Pancreas (tissue), 10 donors: ENCODE results near the gene SETBP1. TPM values are rescaled to one million over a fixed set of nuclear protein-coding genes. Genes with fewer than 3 reads are reported as not detected.

Experiments used
- ATAC-seq, 4 donors: fragments of 200-7000 bp; cut with Tn5 transposase; one replicate each; pipeline versions ENCODE4 v1.8.0 to v1.9.1; 2020; ENCODE audit warnings: mild to moderate bottlenecking in 4 of 4, moderate library complexity in 4 of 4
- DNase-seq, 6 donors: peaks; one replicate each; pipeline ENCODE4 v3.0.0-alpha.2; 2020
- FAIRE-seq: peaks from 2 replicates; lab custom pipeline; 2012; peaks lifted over from hg19 to GRCh38; lab: Jason Lieb, UNC
- H3K27ac ChIP-seq, 4 donors: fragments of 200-600 bp; sonication (generic); 1 replicate in 3 of 4; 2 replicates in 1 of 4; pipeline versions ENCODE4 v1.5.0 to v1.8.0; 2020
- H3K27me3 ChIP-seq, 4 donors: fragments of 200-600 bp; one replicate each; pipeline ENCODE4 v1.8.0; 2021
- H3K36me3 ChIP-seq, 3 donors: fragments of 200-600 bp; sonication (generic) in 1 of 3; one replicate each; pipeline versions ENCODE4 v1.5.0 to v1.8.0; 2020 to 2021
- H3K4me1 ChIP-seq, 3 donors: fragments of 200-600 bp; one replicate each; pipeline ENCODE4 v1.8.0; 2021
- H3K4me3 ChIP-seq, 4 donors: fragments of 200-600 bp; sonication (generic) in 2 of 4; one replicate each; pipeline versions ENCODE4 v1.5.0 to v1.8.0; 2020 to 2021
- H3K9me3 ChIP-seq, 4 donors: fragments of 200-600 bp; one replicate each; pipeline ENCODE4 v1.8.0; 2021
- WGBS, 2 donors: extraction: QIAGEN DNeasy Blood & Tissue Kit; methylation state at CpG; one replicate each; pipeline ENCODE4 v1.1.7; 2013; 5-methylcytosine and 5-hydroxymethylcytosine counted together
- intact Hi-C, 3 donors: fragments of 100-400 bp; cut with DNase I; formaldehyde crosslinking; loops; one replicate each; pipeline versions ENCODE4 v1.11.1 to v1.14.2; 2022
- microRNA-seq, 2 donors: library from miRNA; unstranded; fragments of <30 nt; microRNA quantifications; one replicate each; pipeline versions ENCODE4 to v1.1.0, GENCODE V29; 2019 to 2020
- polyA plus RNA-seq, 2 donors: library from polyadenylated mRNA; stranded (reverse); fragments of 200-250 nt; gene quantifications; one replicate each; pipeline ENCODE4 v1.2.3, GENCODE V29; 2013
- total RNA-seq, 6 donors: library from RNA; stranded (reverse); fragmentation: NEBNext Ultra II Directional in 4 of 6; extraction: Animal tissue kit (Norgen Biotek cat#: 25700) in 4 of 6; gene quantifications; one replicate each; pipeline versions ENCODE4 v1.2.1 to v1.2.4, GENCODE V29; 2021 to 2023
- TF ChIP-seq, protein P1 (sequence below), 4 donors: fragments of 200-600 bp; sonication (generic) in 3 of 4; IDR thresholded peaks; one replicate each; pipeline versions ENCODE4 v1.5.0 to v1.8.0; 2021; ENCODE audit warnings: antibody characterized with exemption in 4 of 4
- donor health status: healthy with polysubstance abuse.
- donor health status: DM: no; HTN: no; CAD: no; lungs with moderate emphysema.
- donor health status: DM: no; HTN: no; CAD: no.
- donor health status: control.
- donor health status: control.
- donor health status: Bipolar disorder and iron deficiency.
- donor health status: DM: yes; HTN: yes; CAD: no.
- donor health status: DM: no; HTN: no; CAD: no.
- donor health status: DM: no; HTN: no; CAD: no.
- donor health status: DM: yes; HTN: yes; CAD: no.

SETBP1 gene
- total and polyA plus RNA-seq, 8 donors = 3.9 to 24.0 (median 18.1) TPM

DNA sequence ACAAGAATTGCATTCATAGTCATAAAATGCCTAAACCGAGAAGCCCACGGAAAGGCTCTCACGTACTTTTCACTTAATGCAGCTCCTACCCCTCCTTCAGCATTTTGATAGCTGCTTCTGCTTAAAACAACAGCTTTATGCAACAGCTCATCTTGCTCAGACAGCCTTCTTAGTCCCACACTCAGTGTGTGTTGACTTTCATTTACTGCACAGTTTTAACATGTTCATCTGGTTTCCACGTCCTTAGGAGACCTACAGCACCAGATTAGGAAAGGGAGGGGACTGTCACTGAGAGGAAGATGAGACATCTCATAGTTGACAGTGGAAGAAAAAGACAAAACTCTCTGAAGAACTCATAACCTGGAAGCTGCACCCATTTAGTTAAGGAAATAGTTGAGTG, 435.4 kb downstream of the SETBP1 start:
- intact Hi-C loops = no loop called here
- FAIRE-seq (no peak), ATAC-seq (no peak), DNase-seq (no peak)
- 90 to 91% methylated on average over 4 of the region's 4 CpGs for WGBS, 2 donors
- TF ChIP-seq, protein P1, sequence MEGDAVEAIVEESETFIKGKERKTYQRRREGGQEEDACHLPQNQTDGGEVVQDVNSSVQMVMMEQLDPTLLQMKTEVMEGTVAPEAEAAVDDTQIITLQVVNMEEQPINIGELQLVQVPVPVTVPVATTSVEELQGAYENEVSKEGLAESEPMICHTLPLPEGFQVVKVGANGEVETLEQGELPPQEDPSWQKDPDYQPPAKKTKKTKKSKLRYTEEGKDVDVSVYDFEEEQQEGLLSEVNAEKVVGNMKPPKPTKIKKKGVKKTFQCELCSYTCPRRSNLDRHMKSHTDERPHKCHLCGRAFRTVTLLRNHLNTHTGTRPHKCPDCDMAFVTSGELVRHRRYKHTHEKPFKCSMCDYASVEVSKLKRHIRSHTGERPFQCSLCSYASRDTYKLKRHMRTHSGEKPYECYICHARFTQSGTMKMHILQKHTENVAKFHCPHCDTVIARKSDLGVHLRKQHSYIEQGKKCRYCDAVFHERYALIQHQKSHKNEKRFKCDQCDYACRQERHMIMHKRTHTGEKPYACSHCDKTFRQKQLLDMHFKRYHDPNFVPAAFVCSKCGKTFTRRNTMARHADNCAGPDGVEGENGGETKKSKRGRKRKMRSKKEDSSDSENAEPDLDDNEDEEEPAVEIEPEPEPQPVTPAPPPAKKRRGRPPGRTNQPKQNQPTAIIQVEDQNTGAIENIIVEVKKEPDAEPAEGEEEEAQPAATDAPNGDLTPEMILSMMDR (IDR thresholded peaks at IDR 0.05) = no peak
- Histone ChIP-seq H3K27ac (no peak overlapping the region), H3K9me3 (no peaks in the 10 kb centered on the region), H3K27me3 (no peaks in the 10 kb centered on the region), H3K36me3 (no peaks in the 10 kb centered on the region), H3K4me1 (peaks cover 0 to 7% (median 0%) of the 10 kb centered on the region in 3 donors), H3K4me3 (no peak overlapping the region)

Small RNAs within 50 kb of the gene (microRNA-seq; reads per million reads assigned to microRNA genes)
- 0 reads per million in 2 donors for gene MIR4319
